Neural cell (in vitro differentiated cells): ENCODE measurements around the gene GPR18. TPM values are rescaled to one million over a fixed set of nuclear protein-coding genes. Genes with fewer than 3 reads are reported as not detected.

ENCODE experiments used
- H2AFZ ChIP-seq: fragments of 200-600, 300-800 bp; sonication (generic), shearing (Covaris generic); 2 replicates; pipeline ENCODE4 v1.6.0; 2014; ENCODE audit warnings: low read depth, mild to moderate bottlenecking, antibody characterized with exemption, low read length, moderate library complexity
- H3F3A ChIP-seq: fragments of 200-600 bp; shearing (Covaris generic); 2 replicates; pipeline ENCODE4 v1.6.1; 2016; ENCODE audit warnings: mild to moderate bottlenecking, moderate library complexity, mixed read lengths, antibody characterized with exemption, low read length; ENCODE audit not compliant: insufficient read depth, poor library complexity, severe bottlenecking
- H3K27ac ChIP-seq: fragments of 200-600, 300-800 bp; sonication (generic), shearing (Covaris generic); 2 replicates; pipeline ENCODE4 v1.5.1; 2014; ENCODE audit warnings: mild to moderate bottlenecking, low read length, moderate library complexity
- H3K27me3 ChIP-seq: fragments of 300-800, 200-600 bp; sonication (generic), shearing (Covaris generic); 2 replicates; pipeline ENCODE4 v1.6.0; 2014; ENCODE audit warnings: mild to moderate bottlenecking, low read depth, low read length, moderate library complexity; ENCODE audit not compliant: insufficient read depth
- H3K36me3 ChIP-seq: fragments of 300-800, 200-600 bp; sonication (generic), shearing (Covaris generic); 2 replicates; pipeline ENCODE4 v1.5.1; 2014; ENCODE audit warnings: mild to moderate bottlenecking, antibody characterized with exemption, low read length, moderate library complexity; ENCODE audit not compliant: insufficient read depth
- H3K4me2 ChIP-seq: fragments of 300-800, 200-600 bp; sonication (generic), shearing (Covaris generic); 2 replicates; pipeline ENCODE4 v1.6.0; 2014; ENCODE audit warnings: mild to moderate bottlenecking, low read length
- H3K4me3 ChIP-seq: fragments of 300-800, 200-600 bp; sonication (generic), shearing (Covaris generic); 2 replicates; pipeline ENCODE4 v1.5.1; 2014; ENCODE audit warnings: mild to moderate bottlenecking, low read length, moderate library complexity
- H3K79me2 ChIP-seq: fragments of 200-600 bp; shearing (Covaris generic); replicated peaks from 2 replicates; pipeline ENCODE4 v1.6.0; 2014; ENCODE audit warnings: mild to moderate bottlenecking, low read length, moderate library complexity; ENCODE audit not compliant: insufficient read depth
- H3K9ac ChIP-seq: fragments of 300-800, 200-600 bp; sonication (generic), shearing (Covaris generic); 2 replicates; pipeline ENCODE4 v1.6.1; 2016; ENCODE audit warnings: mild to moderate bottlenecking, low read length, mixed read lengths
- H3K9me2 ChIP-seq: fragments of 200-600 bp; shearing (Covaris generic); 2 replicates; pipeline ENCODE4 v1.6.1; 2016; ENCODE audit warnings: mild to moderate bottlenecking, low read length, mixed read lengths; ENCODE audit not compliant: insufficient read depth
- H3K9me3 ChIP-seq: fragments of 200-600, 300-800 bp; sonication (generic), shearing (Covaris generic); 2 replicates; pipeline ENCODE4 v1.6.1; 2016; ENCODE audit warnings: mild to moderate bottlenecking, mixed run types, low read length, moderate library complexity, mixed read lengths
- H4K20me1 ChIP-seq: fragments of 200-600 bp; shearing (Covaris generic); 2 replicates; pipeline ENCODE4 v1.6.1; 2016; ENCODE audit warnings: mild to moderate bottlenecking, mixed run types; ENCODE audit not compliant: insufficient read depth
- EP300 ChIP-seq: fragments of 450-650 bp; conservative IDR thresholded peaks from 2 replicates; pipeline ENCODE4 v1.6.1; 2014; ENCODE audit warnings: antibody characterized with exemption, mild to moderate bottlenecking, moderate library complexity; ENCODE audit not compliant: poor library complexity, severe bottlenecking
- EZH2 ChIP-seq: fragments of 200-600, 300-800 bp; shearing (Covaris generic), sonication (generic); IDR thresholded peaks from 2 replicates; pipeline ENCODE4 v1.6.1; 2014; ENCODE audit warnings: antibody characterized with exemption, low read length, borderline replicate concordance, mild to moderate bottlenecking; ENCODE audit not compliant: insufficient read depth, poor library complexity, severe bottlenecking
- MXI1 ChIP-seq: fragments of 450-650 bp; conservative IDR thresholded peaks from 2 replicates; pipeline ENCODE4 v1.6.1; 2014; ENCODE audit warnings: antibody characterized with exemption, mild to moderate bottlenecking; ENCODE audit not compliant: poor library complexity, severe bottlenecking
- POLR2AphosphoS5 ChIP-seq: IDR thresholded peaks from 2 replicates; pipeline ENCODE4 v1.6.1; 2012
- RAD21 ChIP-seq: fragments of 450-650 bp; conservative IDR thresholded peaks from 2 replicates; pipeline ENCODE4 v1.6.1; 2014; ENCODE audit warnings: antibody characterized with exemption, mild to moderate bottlenecking, moderate library complexity
- SMC3 ChIP-seq: fragments of 450-650 bp; conservative IDR thresholded peaks from 2 replicates; pipeline ENCODE4 v1.6.1; 2014; ENCODE audit warnings: antibody characterized with exemption, mild to moderate bottlenecking, moderate library complexity; ENCODE audit not compliant: poor library complexity
- TAF1 ChIP-seq: IDR thresholded peaks from 2 replicates; pipeline ENCODE4 v1.6.1; 2012; ENCODE audit warnings: low read depth
- polyA plus RNA-seq: library from polyadenylated mRNA; depleted of rRNA; stranded (reverse); fragments of >200 nt; gene quantifications from 2 replicates; pipeline ENCODE4 v1.2.3, GENCODE V29; 2014
- TF ChIP-seq, protein P1 (sequence below): fragments of 450-650 bp; IDR thresholded peaks from 2 replicates; pipeline ENCODE4 v1.5.1; 2014; ENCODE audit warnings: antibody characterized with exemption, mild to moderate bottlenecking, moderate library complexity; ENCODE audit not compliant: poor library complexity, severe bottlenecking
- TF ChIP-seq, protein P2 (sequence below): IDR thresholded peaks from 2 replicates; pipeline ENCODE4 v1.6.1; 2012; ENCODE audit warnings: borderline replicate concordance

GPR18 gene
- polyA plus RNA-seq, 1 donor from 2014 or later: not detected

DNA sequence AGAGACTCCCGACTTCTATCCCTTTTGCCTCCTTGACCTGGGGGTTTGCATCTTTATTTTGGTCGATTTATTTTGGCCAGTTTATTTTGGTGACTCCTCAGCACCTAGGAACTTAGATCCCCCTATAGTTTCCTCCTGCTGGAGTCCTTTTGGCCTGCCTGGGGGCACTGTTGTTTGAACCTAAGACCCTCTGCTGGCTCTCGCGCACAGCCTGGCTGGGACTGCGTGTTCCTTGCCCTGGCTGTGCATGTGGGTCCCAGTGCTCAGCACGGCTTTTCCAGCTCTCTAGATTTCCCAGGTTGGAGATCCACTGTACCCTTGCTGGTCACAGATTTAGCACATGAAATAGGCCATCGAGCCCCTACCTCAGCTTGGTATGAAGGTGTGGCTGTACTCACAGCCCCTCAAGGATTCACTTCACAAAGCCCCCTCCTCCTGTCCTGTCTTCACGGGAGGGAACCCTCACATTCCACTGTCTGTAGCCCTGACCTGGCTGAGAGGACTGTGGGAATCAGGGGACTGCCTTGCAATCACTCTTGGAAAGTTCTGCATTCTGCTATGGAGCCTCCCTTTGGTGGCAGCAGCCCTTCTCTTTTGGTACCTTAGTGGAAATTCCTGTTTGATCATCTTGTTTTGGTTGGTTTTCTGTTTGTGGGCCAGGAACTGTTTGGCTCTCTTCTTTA lies 49.2 kb downstream of the GPR18 start:
- no peaks in the 10 kb centered on the region for H3K27me3 ChIP-seq
- H4K20me1 ChIP-seq: no peaks in the 10 kb centered on the region
- no peak overlapping the region for H3K4me3 ChIP-seq
- H3K4me2 ChIP-seq: no peak overlapping the region
- H3K27ac ChIP-seq: no peak overlapping the region
- H3K79me2 ChIP-seq: peaks cover 6% of the 10 kb centered on the region
- TF ChIP-seq POLR2AphosphoS5 (no peak), SMC3 (no peak), RAD21 (no peak), MXI1 (no peak), EZH2 (no peak), TAF1 (no peak), EP300 (no peak)
- TF ChIP-seq, protein P1, sequence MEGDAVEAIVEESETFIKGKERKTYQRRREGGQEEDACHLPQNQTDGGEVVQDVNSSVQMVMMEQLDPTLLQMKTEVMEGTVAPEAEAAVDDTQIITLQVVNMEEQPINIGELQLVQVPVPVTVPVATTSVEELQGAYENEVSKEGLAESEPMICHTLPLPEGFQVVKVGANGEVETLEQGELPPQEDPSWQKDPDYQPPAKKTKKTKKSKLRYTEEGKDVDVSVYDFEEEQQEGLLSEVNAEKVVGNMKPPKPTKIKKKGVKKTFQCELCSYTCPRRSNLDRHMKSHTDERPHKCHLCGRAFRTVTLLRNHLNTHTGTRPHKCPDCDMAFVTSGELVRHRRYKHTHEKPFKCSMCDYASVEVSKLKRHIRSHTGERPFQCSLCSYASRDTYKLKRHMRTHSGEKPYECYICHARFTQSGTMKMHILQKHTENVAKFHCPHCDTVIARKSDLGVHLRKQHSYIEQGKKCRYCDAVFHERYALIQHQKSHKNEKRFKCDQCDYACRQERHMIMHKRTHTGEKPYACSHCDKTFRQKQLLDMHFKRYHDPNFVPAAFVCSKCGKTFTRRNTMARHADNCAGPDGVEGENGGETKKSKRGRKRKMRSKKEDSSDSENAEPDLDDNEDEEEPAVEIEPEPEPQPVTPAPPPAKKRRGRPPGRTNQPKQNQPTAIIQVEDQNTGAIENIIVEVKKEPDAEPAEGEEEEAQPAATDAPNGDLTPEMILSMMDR: no peak
- TF ChIP-seq, protein P2, sequence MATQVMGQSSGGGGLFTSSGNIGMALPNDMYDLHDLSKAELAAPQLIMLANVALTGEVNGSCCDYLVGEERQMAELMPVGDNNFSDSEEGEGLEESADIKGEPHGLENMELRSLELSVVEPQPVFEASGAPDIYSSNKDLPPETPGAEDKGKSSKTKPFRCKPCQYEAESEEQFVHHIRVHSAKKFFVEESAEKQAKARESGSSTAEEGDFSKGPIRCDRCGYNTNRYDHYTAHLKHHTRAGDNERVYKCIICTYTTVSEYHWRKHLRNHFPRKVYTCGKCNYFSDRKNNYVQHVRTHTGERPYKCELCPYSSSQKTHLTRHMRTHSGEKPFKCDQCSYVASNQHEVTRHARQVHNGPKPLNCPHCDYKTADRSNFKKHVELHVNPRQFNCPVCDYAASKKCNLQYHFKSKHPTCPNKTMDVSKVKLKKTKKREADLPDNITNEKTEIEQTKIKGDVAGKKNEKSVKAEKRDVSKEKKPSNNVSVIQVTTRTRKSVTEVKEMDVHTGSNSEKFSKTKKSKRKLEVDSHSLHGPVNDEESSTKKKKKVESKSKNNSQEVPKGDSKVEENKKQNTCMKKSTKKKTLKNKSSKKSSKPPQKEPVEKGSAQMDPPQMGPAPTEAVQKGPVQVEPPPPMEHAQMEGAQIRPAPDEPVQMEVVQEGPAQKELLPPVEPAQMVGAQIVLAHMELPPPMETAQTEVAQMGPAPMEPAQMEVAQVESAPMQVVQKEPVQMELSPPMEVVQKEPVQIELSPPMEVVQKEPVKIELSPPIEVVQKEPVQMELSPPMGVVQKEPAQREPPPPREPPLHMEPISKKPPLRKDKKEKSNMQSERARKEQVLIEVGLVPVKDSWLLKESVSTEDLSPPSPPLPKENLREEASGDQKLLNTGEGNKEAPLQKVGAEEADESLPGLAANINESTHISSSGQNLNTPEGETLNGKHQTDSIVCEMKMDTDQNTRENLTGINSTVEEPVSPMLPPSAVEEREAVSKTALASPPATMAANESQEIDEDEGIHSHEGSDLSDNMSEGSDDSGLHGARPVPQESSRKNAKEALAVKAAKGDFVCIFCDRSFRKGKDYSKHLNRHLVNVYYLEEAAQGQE: no peak
- no peak overlapping the region for H3K9ac ChIP-seq
- no peaks in the 10 kb centered on the region for H3F3A ChIP-seq
- no peaks in the 10 kb centered on the region for H3K9me2 ChIP-seq
- no peaks in the 10 kb centered on the region for H3K36me3 ChIP-seq
- H3K9me3 ChIP-seq: no peaks in the 10 kb centered on the region
- H2AFZ ChIP-seq: no peak overlapping the region

DNA sequence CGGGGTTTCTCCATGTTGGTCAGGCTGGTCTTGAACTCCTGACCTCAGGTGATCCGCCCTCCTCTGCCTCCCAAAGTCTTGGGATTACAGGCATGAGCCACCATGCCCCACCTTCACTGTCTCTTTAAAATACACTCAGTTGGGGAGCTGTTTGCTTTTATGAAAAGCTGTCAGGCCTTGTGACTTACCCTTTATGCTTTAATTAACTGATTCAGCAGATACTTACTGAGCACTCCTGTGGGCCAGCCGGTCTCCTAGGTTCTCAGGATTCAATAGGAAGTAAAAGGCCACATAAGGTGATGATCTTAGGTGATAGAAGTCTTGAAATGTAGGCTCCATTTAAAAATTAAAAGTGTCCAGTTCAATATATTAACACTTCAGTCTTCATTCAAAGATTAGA lies 50.0 kb downstream of the GPR18 start:
- no peaks in the 10 kb centered on the region for H4K20me1 ChIP-seq
- H3K36me3 ChIP-seq: no peaks in the 10 kb centered on the region
- no peaks in the 10 kb centered on the region for H3K27me3 ChIP-seq
- H3K4me3 ChIP-seq: no peak overlapping the region
- no peak overlapping the region for H2AFZ ChIP-seq
- TF ChIP-seq EP300 (no peak), POLR2AphosphoS5 (no peak), RAD21 (no peak), MXI1 (no peak), EZH2 (no peak)
- TF ChIP-seq, protein P2: no peak
- TF ChIP-seq, protein P1: no peak
- no peak overlapping the region for H3K4me2 ChIP-seq
- no peaks in the 10 kb centered on the region for H3F3A ChIP-seq
- no peak overlapping the region for H3K9ac ChIP-seq
- H3K79me2 ChIP-seq: peaks cover 14% of the 10 kb centered on the region
- H3K27ac ChIP-seq: no peak overlapping the region
- no peaks in the 10 kb centered on the region for H3K9me3 ChIP-seq
- H3K9me2 ChIP-seq: no peaks in the 10 kb centered on the region
